HUDEP-2 (cell line): ENCODE results near the gene ATP6V0E1.
"Not testable (repeated sequence)": the region's sequence is repeated elsewhere in the genome, so short reads cannot be mapped to it uniquely, and the experiment has no call there.

ENCODE experiments used
- DNase-seq, 76 experiments: peaks; one replicate each; lab custom pipeline; 2025; ENCODE audit not compliant: unreplicated experiment in 76 of 76; lab: John Stamatoyannopoulos, UW

ATP6V0E1 gene

DNA sequence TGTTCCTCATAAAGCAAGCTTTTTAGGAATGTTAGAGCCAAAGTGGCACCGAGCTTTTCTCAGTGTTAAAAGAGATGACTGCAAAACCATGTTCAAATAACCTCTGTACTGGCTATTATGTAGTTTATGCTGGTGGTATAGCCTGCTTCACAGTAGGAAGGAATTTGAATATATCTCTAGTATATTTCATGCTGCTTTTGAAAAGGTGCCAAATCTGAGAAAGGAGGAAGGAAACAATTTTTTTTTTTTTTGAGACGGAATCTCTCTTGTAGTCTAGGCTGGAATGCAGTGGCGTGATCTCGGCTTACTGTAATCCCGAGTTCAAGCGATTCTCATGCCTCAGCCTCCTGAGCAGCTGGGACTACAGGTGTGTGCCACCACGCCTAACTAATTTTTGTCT is 86.1 kb downstream of the ATP6V0E1 start:
- DNase-seq = no peak

DNA sequence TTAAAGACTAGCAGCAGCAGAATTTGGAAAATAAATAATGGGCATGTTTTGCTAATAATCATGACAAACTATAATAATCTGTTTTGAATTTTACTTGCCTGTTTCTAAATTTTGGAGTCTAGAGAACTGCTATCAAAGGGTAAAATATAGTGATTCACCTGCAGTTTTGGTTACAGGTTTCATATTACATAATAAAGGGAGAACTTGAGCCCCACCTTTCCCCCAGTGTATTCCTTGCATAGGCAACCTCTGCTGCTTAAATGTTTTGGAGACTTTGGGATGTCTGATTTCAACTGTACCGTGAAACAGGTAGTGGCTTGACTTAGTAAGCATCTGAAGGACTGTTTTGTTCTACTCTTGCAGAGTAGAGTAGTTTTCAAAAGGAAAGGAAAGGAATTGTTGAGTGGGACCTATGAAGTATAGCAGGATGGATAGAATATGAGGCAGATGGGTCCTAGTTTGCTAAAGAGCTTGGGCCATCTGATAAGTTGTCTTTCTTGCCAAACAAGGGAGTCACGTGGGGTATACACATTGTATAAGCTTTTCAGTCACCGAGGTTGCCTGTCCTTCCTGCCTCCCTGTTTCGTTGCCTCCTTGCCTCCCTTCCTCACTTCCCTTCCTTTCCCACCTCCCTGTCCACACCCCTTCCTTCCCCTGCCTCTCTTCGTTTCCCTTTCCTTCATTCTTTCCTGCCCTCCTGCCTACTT is 91.7 kb downstream of the ATP6V0E1 start:
- DNase-seq = no peak

DNA sequence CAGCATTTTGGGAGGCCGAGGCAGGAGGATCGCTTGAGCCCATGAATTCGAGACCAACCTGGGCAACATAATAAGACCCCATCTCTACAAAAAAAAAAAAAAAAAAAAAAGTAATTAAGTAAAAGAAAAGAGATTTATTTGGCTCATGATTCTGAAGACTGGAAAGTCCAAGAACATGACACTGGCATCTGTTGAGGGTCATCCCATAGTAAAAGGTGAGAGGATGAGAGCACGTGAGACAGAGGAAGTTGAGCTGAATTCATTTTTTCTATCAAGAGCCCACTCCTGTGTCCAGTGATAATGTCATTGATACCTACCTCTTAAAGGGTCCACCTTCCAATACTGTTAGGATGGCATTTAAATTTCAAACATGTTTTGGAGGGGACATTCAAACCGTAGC is 92.4 kb downstream of the ATP6V0E1 start:
- no peak for DNase-seq

- not testable (repeated sequence) for DNase-seq
Observed at GRCh38 chr5:173076471-173076870, 92.9 kb downstream of the ATP6V0E1 start.

- no peak for DNase-seq
Observed at GRCh38 chr5:173078878-173079277, 95.3 kb downstream of the ATP6V0E1 start.
